MM.1S (cell line): ENCODE data around the gene NPPC.

Experiments used
- EZH2 ChIP-seq: fragments of 300-600 bp; sonication (generic); optimal IDR thresholded peaks from 2 replicates; pipeline ENCODE3; 2017; ENCODE audit warnings: low read depth, mild to moderate bottlenecking, antibody characterized with exemption, low read length, mixed read lengths
- EZH2phosphoT487 ChIP-seq: fragments of 300-600 bp; sonication (generic); IDR thresholded peaks from 2 replicates; pipeline ENCODE4 v1.6.1; 2018; ENCODE audit warnings: antibody characterized with exemption, low read length
- TF ChIP-seq, protein P1 (sequence below): fragments of 300-600 bp; sonication (generic); IDR thresholded peaks from 2 replicates; pipeline ENCODE4 v1.5.1; 2016; ENCODE audit warnings: antibody characterized with exemption, low read length, mixed read lengths

DNA sequence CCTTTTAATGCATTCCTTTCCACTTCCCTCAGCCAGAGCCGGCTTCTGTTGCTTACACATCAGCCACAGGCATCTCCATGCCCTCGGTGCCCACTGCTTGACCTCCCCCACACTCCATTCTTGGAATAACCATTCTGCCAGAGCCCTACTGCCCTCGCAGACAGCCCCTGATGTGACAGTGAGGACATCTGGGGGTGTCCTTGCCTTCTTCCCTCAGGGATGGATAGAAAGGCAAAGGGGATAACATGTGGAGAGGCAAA is 6.4 kb upstream of the NPPC start:
- TF ChIP-seq EZH2 (no peak), EZH2phosphoT487 (no peak)
- TF ChIP-seq, protein P1, sequence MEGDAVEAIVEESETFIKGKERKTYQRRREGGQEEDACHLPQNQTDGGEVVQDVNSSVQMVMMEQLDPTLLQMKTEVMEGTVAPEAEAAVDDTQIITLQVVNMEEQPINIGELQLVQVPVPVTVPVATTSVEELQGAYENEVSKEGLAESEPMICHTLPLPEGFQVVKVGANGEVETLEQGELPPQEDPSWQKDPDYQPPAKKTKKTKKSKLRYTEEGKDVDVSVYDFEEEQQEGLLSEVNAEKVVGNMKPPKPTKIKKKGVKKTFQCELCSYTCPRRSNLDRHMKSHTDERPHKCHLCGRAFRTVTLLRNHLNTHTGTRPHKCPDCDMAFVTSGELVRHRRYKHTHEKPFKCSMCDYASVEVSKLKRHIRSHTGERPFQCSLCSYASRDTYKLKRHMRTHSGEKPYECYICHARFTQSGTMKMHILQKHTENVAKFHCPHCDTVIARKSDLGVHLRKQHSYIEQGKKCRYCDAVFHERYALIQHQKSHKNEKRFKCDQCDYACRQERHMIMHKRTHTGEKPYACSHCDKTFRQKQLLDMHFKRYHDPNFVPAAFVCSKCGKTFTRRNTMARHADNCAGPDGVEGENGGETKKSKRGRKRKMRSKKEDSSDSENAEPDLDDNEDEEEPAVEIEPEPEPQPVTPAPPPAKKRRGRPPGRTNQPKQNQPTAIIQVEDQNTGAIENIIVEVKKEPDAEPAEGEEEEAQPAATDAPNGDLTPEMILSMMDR = no peak
